ENCODE measurements around the gene IRX2.
A peak's percentile ranks its signal among the peaks of the same experiment; 100 is the strongest.

Gene IRX2

DNA sequence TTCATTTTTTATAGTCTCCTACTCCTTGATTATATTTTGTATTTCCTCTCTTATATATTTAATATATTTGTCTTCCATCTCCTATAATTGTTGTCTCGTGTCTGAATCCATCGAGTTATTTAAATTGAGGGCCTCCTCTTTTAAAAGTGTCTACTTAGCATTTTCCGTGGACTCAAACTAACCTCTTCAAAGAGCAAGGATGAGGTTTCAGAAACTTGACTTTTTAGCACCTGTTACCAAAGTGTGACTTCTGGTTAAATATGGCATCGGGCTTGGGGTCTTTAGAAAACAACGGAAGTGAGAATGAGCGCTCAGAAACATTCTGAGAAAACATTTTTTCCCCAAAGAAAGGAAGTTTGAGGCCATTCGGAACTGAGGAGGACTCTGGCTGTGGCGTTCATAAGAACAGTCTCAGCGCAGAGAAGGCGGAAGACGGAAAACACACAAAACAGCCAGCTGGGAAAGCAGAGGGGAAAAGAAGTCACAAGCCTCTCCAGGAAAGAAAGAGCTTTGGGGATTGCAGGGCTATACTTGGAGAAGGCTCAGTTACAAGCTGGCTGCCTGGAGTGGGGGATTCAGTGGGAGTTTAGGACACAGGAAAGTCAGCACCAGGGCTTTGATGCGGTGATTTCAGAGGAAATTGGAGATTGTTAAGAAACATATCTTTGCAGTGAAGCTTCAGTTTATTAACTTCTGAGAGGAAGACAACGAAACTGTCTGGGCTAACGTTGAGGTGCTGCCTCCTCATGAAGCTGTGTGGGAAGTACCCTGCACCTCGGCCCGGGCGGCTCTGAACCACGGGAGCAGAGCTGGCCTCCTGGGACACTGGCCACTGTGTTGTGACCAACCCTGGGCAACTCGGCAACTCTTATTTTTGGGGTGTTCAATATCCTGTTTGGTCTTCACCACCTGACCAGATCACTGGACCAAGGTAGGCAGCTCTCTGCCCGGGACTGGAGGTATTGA lies 25.1 kb upstream of the IRX2 start:
- H3K4me1 ChIP-seq (ENCODE audit: low read depth, poor library complexity, severe bottlenecking) = peaks cover 13% of the 10 kb centered on the region
- H3K27me3 ChIP-seq (ENCODE audit: insufficient read depth, low read depth) = no peaks in the 10 kb centered on the region
- no peak overlapping the region for H3K4me2 ChIP-seq
- no peak overlapping the region for H3K4me3 ChIP-seq (IDR thresholded peaks at IDR 0.05; ENCODE audit: insufficient read depth, low read depth, low read length)
- H2AFZ ChIP-seq (ENCODE audit: low read depth) = no peak overlapping the region
- H4K20me1 ChIP-seq (ENCODE audit: insufficient read depth) = no peaks in the 10 kb centered on the region
- no peak overlapping the region for H3K9ac ChIP-seq
- TF ChIP-seq, protein P1, sequence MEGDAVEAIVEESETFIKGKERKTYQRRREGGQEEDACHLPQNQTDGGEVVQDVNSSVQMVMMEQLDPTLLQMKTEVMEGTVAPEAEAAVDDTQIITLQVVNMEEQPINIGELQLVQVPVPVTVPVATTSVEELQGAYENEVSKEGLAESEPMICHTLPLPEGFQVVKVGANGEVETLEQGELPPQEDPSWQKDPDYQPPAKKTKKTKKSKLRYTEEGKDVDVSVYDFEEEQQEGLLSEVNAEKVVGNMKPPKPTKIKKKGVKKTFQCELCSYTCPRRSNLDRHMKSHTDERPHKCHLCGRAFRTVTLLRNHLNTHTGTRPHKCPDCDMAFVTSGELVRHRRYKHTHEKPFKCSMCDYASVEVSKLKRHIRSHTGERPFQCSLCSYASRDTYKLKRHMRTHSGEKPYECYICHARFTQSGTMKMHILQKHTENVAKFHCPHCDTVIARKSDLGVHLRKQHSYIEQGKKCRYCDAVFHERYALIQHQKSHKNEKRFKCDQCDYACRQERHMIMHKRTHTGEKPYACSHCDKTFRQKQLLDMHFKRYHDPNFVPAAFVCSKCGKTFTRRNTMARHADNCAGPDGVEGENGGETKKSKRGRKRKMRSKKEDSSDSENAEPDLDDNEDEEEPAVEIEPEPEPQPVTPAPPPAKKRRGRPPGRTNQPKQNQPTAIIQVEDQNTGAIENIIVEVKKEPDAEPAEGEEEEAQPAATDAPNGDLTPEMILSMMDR (conservative IDR thresholded peaks at IDR 0.05; ENCODE audit: low read depth, low read length) = no peak
- no peak overlapping the region for H3K27ac ChIP-seq
- H3K36me3 ChIP-seq (ENCODE audit: insufficient read depth) = no peaks in the 10 kb centered on the region
- H3K79me2 ChIP-seq (ENCODE audit: insufficient read depth, low read depth) = no peaks in the 10 kb centered on the region

DNA sequence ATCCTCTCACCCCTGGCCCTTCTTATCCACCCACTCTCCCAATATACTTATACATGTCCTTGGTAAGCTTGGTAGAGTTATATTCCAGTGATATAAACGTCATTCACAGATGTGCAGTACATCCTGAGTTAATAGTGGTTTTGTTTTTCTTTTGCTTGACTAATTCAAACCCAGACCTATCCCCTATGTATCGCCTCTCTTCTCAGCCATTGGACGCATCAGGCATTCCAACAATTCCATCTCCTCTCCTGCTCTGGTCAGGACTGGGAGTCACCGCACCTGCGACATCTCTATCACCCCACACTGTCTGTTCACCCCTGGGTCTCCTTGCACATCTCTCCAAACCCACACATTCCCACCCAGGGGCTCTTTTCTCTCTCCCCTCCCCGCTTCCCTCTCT lies 21.9 kb upstream of the IRX2 start:
- Histone ChIP-seq H3K79me2 (ENCODE audit: insufficient read depth, low read depth) (no peaks in the 10 kb centered on the region), H3K27me3 (ENCODE audit: insufficient read depth, low read depth) (no peaks in the 10 kb centered on the region), H3K27ac (no peak overlapping the region), H3K4me1 (ENCODE audit: low read depth, poor library complexity, severe bottlenecking) (no peaks in the 10 kb centered on the region), H4K20me1 (ENCODE audit: insufficient read depth) (no peaks in the 10 kb centered on the region), H2AFZ (ENCODE audit: low read depth) (no peak overlapping the region), H3K4me2 (no peak overlapping the region), H3K4me3 (IDR thresholded peaks at IDR 0.05; ENCODE audit: insufficient read depth, low read depth, low read length) (no peak overlapping the region), H3K36me3 (ENCODE audit: insufficient read depth) (no peaks in the 10 kb centered on the region), H3K9ac (no peak overlapping the region)
- TF ChIP-seq, protein P1 (conservative IDR thresholded peaks at IDR 0.05; ENCODE audit: low read depth, low read length) = no peak

DNA sequence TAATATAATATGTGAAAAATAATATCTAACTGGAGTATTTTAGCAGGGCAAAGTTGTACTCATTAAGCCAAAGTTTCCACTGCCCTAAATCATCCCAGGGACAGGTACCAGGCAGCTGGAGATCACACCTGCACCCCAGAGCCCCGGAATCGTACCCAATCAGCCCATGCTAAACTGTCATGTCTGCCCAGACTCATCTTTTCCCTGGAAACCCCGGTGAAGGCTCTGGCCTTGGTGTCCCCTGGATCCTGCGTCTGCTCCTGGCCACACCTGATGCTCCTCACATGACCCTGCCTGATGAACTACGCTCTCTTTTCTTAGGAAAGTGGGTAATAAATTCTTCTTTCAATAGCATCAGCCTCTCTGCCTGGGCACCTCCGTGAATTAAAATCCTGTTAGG lies 15.6 kb upstream of the IRX2 start:
- TF ChIP-seq, protein P1 (conservative IDR thresholded peaks at IDR 0.05; ENCODE audit: low read depth, low read length) = no peak
- Histone ChIP-seq H3K9ac (no peak overlapping the region), H3K36me3 (ENCODE audit: insufficient read depth) (no peaks in the 10 kb centered on the region), H3K27me3 (ENCODE audit: insufficient read depth, low read depth) (no peaks in the 10 kb centered on the region), H2AFZ (ENCODE audit: low read depth) (no peak overlapping the region), H3K79me2 (ENCODE audit: insufficient read depth, low read depth) (no peaks in the 10 kb centered on the region), H3K4me3 (IDR thresholded peaks at IDR 0.05; ENCODE audit: insufficient read depth, low read depth, low read length) (no peak overlapping the region), H3K4me1 (ENCODE audit: low read depth, poor library complexity, severe bottlenecking) (peaks cover 38% of the 10 kb centered on the region), H3K27ac (no peak overlapping the region), H3K4me2 (no peak overlapping the region), H4K20me1 (ENCODE audit: insufficient read depth) (no peaks in the 10 kb centered on the region)

DNA sequence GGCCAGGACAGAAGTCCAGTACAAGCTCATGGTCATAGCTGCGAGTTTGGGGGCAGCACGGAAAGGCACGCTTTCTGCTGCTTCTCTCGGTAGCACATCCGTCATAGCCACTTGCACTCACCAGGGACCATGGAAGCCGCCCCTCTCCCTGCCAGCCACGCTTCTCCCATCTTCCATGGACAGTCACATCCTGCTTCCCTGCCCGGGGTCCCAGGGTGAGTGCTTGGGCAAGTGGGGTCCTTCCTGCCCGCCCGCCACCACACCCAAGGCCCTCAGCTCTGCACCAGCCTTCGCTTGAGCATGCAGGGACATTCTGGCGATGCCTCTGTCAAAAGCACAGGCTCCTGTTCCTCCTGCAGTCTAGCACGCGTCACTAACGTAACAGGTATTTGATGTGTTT lies 13.1 kb upstream of the IRX2 start:
- Histone ChIP-seq H3K79me2 (ENCODE audit: insufficient read depth, low read depth) (no peaks in the 10 kb centered on the region), H3K4me2 (peak overlapping the region; percentile 5; the same call in 1 of the 2 replicates), H3K36me3 (ENCODE audit: insufficient read depth) (no peaks in the 10 kb centered on the region), H4K20me1 (ENCODE audit: insufficient read depth) (no peaks in the 10 kb centered on the region), H3K9ac (no peak overlapping the region), H2AFZ (ENCODE audit: low read depth) (no peak overlapping the region), H3K27me3 (ENCODE audit: insufficient read depth, low read depth) (no peaks in the 10 kb centered on the region), H3K4me1 (ENCODE audit: low read depth, poor library complexity, severe bottlenecking) (peaks cover 63% of the 10 kb centered on the region), H3K4me3 (IDR thresholded peaks at IDR 0.05; ENCODE audit: insufficient read depth, low read depth, low read length) (no peak overlapping the region), H3K27ac (no peak overlapping the region)
- TF ChIP-seq, protein P1 (conservative IDR thresholded peaks at IDR 0.05; ENCODE audit: low read depth, low read length) = no peak

Data from KMS-11 (cell line).